ENCODE data around the gene SSTR4.
A peak's percentile ranks its signal among the peaks of the same experiment; 100 is the strongest.
"Not testable (repeated sequence)": the region's sequence is repeated elsewhere in the genome, so short reads cannot be mapped to it uniquely, and the experiment has no call there.

SSTR4 gene

GRCh38 chr20:23018941-23019340 is 16.2 kb upstream of the SSTR4 start:
- no peak for DNase-seq

- peak in 1 of 3 experiments; percentile 23 for DNase-seq
Measured at GRCh38 chr20:23019403-23019802, 15.7 kb upstream of the SSTR4 start.

- no peak for DNase-seq
Measured at GRCh38 chr20:23020230-23021018, 14.7 kb upstream of the SSTR4 start.

GRCh38 chr20:23021541-23021940 is 13.6 kb upstream of the SSTR4 start:
- DNase-seq, result peak in 1 of 3 experiments; percentile 41

GRCh38 chr20:23021951-23022350 is 13.2 kb upstream of the SSTR4 start:
- no peak for DNase-seq

- no peak for DNase-seq
Measured at GRCh38 chr20:23022849-23023248, 12.3 kb upstream of the SSTR4 start.

GRCh38 chr20:23023621-23024177 is 11.4 kb upstream of the SSTR4 start:
- DNase-seq, result no peak

- no peak for DNase-seq
Measured at GRCh38 chr20:23024701-23025100, 10.4 kb upstream of the SSTR4 start.

- not testable (repeated sequence) for DNase-seq
Measured at GRCh38 chr20:23025503-23025902, 9.6 kb upstream of the SSTR4 start.

- no peak for DNase-seq
Measured at GRCh38 chr20:23027721-23028120, 7.4 kb upstream of the SSTR4 start.

GRCh38 chr20:23028392-23028791 is 6.7 kb upstream of the SSTR4 start:
- no peak for DNase-seq

- DNase-seq, result no peak
Measured at GRCh38 chr20:23029324-23029723, 5.8 kb upstream of the SSTR4 start.

- DNase-seq, result no peak
Measured at GRCh38 chr20:23031346-23031745, 3.8 kb upstream of the SSTR4 start.

GRCh38 chr20:23032056-23032749 is 2.9 kb upstream of the SSTR4 start:
- DNase-seq, result peak in 2 of 3 experiments; percentile 13 to 40

- no peak for DNase-seq
Measured at GRCh38 chr20:23032750-23033078, 2.4 kb upstream of the SSTR4 start.

- no peak for DNase-seq
Measured at GRCh38 chr20:23033918-23034317, 1.2 kb upstream of the SSTR4 start.

GRCh38 chr20:23035731-23036130 is 619 bp downstream of the SSTR4 start:
- no peak for DNase-seq

- DNase-seq, result no peak
Measured at GRCh38 chr20:23036371-23036770, 1.3 kb downstream of the SSTR4 start.

GRCh38 chr20:23037017-23037481 is 1.9 kb downstream of the SSTR4 start:
- DNase-seq, result peak in 2 of 3 experiments; percentile 68 to 89

- DNase-seq, result no peak
Measured at GRCh38 chr20:23039136-23039875, 4.2 kb downstream of the SSTR4 start.

- no peak for DNase-seq
Measured at GRCh38 chr20:23039885-23040508, 4.9 kb downstream of the SSTR4 start.

- DNase-seq, result peak in 1 of 3 experiments; percentile 25
Measured at GRCh38 chr20:23042270-23042669, 7.2 kb downstream of the SSTR4 start.

GRCh38 chr20:23043376-23043775 is 8.3 kb downstream of the SSTR4 start:
- peak in 2 of 3 experiments; percentile 16 to 55 for DNase-seq

Data from NCI-H1417 (cell line).